ENCODE results near the gene AOPEP.
A peak's percentile ranks its signal among the peaks of the same experiment; 100 is the strongest.

The AOPEP gene

GRCh38 chr9:95057101-95057500 lies 330.6 kb downstream of the AOPEP start:
- no peak overlapping the region for H3K4me3 ChIP-seq (ENCODE audit: low read depth, low read length)
- TF ChIP-seq ZNF510 (tag by site-specific recombination; IDR thresholded peaks at IDR 0.05; ENCODE audit: insufficient replicate concordance), result no peak
- no peak for TF ChIP-seq ZNF549 (tag by site-specific recombination; IDR thresholded peaks at IDR 0.05)
- no peak for TF ChIP-seq KLF7 (tag by site-specific recombination; IDR thresholded peaks at IDR 0.05; ENCODE audit: borderline replicate concordance)
- TF ChIP-seq TCF7L2 (IDR thresholded peaks at IDR 0.05; ENCODE audit: borderline replicate concordance, low read depth, low read length), result peak; percentile 34; the same call in 1 of the 2 replicates
- 0 out of 2 replicates have a peak, but pooled peaks have one; percentile 23 for TF ChIP-seq ZNF341 (tag by site-specific recombination; IDR thresholded peaks at IDR 0.05; ENCODE audit: low read depth)
- no peak for TF ChIP-seq ZNF513 (tag by site-specific recombination; IDR thresholded peaks at IDR 0.05)
- TF ChIP-seq ZIC2 (tag by site-specific recombination; IDR thresholded peaks at IDR 0.05), result peak; percentile 92
- peaks cover 38% of the 10 kb centered on the region for H3K4me1 ChIP-seq (ENCODE audit: control insufficient read depth, insufficient read depth, low read length)
- H3K9me3 ChIP-seq (ENCODE audit: control insufficient read depth, insufficient read depth, low read depth, low read length), result no peaks in the 10 kb centered on the region
- no peak overlapping the region for H3K27ac ChIP-seq (ENCODE audit: extremely low read depth, low read depth, low read length)
- H3K36me3 ChIP-seq (ENCODE audit: control insufficient read depth in 2 of 2, insufficient read depth in 1 of 2, low read length in 2 of 2), result peaks cover 0 to 9% of the 10 kb centered on the region in 2 experiments; a peak in 1 of 3 replicates
- POLR2A ChIA-PET, result interaction anchor here (1.5 kb wide), 1 partner anchor 9 kb away, joined by 3 read pairs; no protein-coding TSS in a partner anchor
- CTCF ChIA-PET, result interaction anchor here (0.7 to 1.4 kb wide), 6 partner anchors 10 to 330 kb away, joined by 3 to 5 read pairs (median 3); no protein-coding TSS in a partner anchor

GRCh38 chr9:95058121-95058785 lies 331.8 kb downstream of the AOPEP start:
- Histone ChIP-seq H3K9me3 (ENCODE audit: control insufficient read depth, insufficient read depth, low read depth, low read length) (no peaks in the 10 kb centered on the region), H3K4me1 (ENCODE audit: control insufficient read depth, insufficient read depth, low read length) (peaks cover 38% of the 10 kb centered on the region), H3K4me3 (ENCODE audit: low read depth, low read length) (no peak overlapping the region), H3K27ac (ENCODE audit: extremely low read depth, low read depth, low read length) (peak overlapping the region; percentile 5; the same call in 1 of the 2 replicates), H3K36me3 (ENCODE audit: control insufficient read depth in 2 of 2, insufficient read depth in 1 of 2, low read length in 2 of 2) (peaks cover 0 to 20% of the 10 kb centered on the region in 2 experiments; a peak in 1 of 3 replicates)
- TF ChIP-seq ZSCAN16 (tag by site-specific recombination; IDR thresholded peaks at IDR 0.05), result no peak
- CTCF ChIA-PET, result interaction anchor here (0.6 to 1.2 kb wide), 2 partner anchors 21 to 69 kb away, joined by 3 to 7 read pairs; no protein-coding TSS in a partner anchor
- POLR2A ChIA-PET, result no interaction called here

- H3K27ac ChIP-seq (ENCODE audit: extremely low read depth, low read depth, low read length), result peak overlapping the region; percentile 5; the same call in 1 of the 2 replicates
- H3K9me3 ChIP-seq (ENCODE audit: control insufficient read depth, insufficient read depth, low read depth, low read length), result no peaks in the 10 kb centered on the region
- no peak overlapping the region for H3K4me3 ChIP-seq (ENCODE audit: low read depth, low read length)
- H3K4me1 ChIP-seq (ENCODE audit: control insufficient read depth, insufficient read depth, low read length), result peaks cover 38% of the 10 kb centered on the region
- CTCF ChIA-PET, result interaction anchor here (1.1 kb wide), 1 partner anchor 69 kb away, joined by 3 read pairs; no protein-coding TSS in a partner anchor
- POLR2A ChIA-PET, result no interaction called here
- H3K36me3 ChIP-seq (ENCODE audit: control insufficient read depth in 2 of 2, insufficient read depth in 1 of 2, low read length in 2 of 2), result peaks cover 0 to 27% of the 10 kb centered on the region in 2 experiments; a peak in 1 of 3 replicates
- TF ChIP-seq OSR2 (tag by site-specific recombination; IDR thresholded peaks at IDR 0.05) (peak; percentile 78), ZNF791 (tag by site-specific recombination; IDR thresholded peaks at IDR 0.05) (no peak), ZNF354C (tag by site-specific recombination; IDR thresholded peaks at IDR 0.05; ENCODE audit: borderline replicate concordance, low read depth) (no peak), SP7 (tag by site-specific recombination; IDR thresholded peaks at IDR 0.05) (peak; percentile 42; the same call in 1 of the 2 replicates), ZNF112 (tag by site-specific recombination; IDR thresholded peaks at IDR 0.05) (no peak), HOXC10 (CRISPR knock-in tag; IDR thresholded peaks at IDR 0.05) (no peak), ZFHX2 (tag by site-specific recombination; conservative IDR thresholded peaks at IDR 0.05) (no peak), ZNF843 (tag by site-specific recombination; IDR thresholded peaks at IDR 0.05) (peak; percentile 69; the same call in 1 of the 2 replicates), ZNF785 (tag by site-specific recombination; IDR thresholded peaks at IDR 0.05) (no peak), ZEB2 (tag by site-specific recombination; IDR thresholded peaks at IDR 0.05) (0 out of 2 replicates have a peak, but pooled peaks have one; percentile 15), ZNF645 (tag by site-specific recombination; IDR thresholded peaks at IDR 0.05) (no peak)
- TF ChIP-seq, protein P1, sequence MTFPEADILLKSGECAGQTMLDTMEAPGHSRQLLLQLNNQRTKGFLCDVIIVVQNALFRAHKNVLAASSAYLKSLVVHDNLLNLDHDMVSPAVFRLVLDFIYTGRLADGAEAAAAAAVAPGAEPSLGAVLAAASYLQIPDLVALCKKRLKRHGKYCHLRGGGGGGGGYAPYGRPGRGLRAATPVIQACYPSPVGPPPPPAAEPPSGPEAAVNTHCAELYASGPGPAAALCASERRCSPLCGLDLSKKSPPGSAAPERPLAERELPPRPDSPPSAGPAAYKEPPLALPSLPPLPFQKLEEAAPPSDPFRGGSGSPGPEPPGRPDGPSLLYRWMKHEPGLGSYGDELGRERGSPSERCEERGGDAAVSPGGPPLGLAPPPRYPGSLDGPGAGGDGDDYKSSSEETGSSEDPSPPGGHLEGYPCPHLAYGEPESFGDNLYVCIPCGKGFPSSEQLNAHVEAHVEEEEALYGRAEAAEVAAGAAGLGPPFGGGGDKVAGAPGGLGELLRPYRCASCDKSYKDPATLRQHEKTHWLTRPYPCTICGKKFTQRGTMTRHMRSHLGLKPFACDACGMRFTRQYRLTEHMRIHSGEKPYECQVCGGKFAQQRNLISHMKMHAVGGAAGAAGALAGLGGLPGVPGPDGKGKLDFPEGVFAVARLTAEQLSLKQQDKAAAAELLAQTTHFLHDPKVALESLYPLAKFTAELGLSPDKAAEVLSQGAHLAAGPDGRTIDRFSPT (tag by site-specific recombination; IDR thresholded peaks at IDR 0.05), result peak; percentile 49; the same call in 1 of the 2 replicates
- TF ChIP-seq, protein P2, sequence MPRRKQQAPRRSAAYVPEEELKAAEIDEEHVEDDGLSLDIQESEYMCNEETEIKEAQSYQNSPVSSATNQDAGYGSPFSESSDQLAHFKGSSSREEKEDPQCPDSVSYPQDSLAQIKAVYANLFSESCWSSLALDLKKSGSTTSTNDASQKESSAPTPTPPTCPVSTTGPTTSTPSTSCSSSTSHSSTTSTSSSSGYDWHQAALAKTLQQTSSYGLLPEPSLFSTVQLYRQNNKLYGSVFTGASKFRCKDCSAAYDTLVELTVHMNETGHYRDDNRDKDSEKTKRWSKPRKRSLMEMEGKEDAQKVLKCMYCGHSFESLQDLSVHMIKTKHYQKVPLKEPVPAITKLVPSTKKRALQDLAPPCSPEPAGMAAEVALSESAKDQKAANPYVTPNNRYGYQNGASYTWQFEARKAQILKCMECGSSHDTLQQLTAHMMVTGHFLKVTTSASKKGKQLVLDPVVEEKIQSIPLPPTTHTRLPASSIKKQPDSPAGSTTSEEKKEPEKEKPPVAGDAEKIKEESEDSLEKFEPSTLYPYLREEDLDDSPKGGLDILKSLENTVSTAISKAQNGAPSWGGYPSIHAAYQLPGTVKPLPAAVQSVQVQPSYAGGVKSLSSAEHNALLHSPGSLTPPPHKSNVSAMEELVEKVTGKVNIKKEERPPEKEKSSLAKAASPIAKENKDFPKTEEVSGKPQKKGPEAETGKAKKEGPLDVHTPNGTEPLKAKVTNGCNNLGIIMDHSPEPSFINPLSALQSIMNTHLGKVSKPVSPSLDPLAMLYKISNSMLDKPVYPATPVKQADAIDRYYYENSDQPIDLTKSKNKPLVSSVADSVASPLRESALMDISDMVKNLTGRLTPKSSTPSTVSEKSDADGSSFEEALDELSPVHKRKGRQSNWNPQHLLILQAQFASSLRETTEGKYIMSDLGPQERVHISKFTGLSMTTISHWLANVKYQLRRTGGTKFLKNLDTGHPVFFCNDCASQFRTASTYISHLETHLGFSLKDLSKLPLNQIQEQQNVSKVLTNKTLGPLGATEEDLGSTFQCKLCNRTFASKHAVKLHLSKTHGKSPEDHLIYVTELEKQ (tag by site-specific recombination; IDR thresholded peaks at IDR 0.05; ENCODE audit: borderline replicate concordance), result no peak
These were observed 332.4 kb downstream of the AOPEP start for GRCh38 chr9:95058795-95059386.

All from HEK293 (cell line).